Measurements from ENCODE around the gene FAM168B.

- TF ChIP-seq CTCF (IDR thresholded peaks at IDR 0.05 in 4 of 5, conservative IDR thresholded peaks at IDR 0.05 in 1 of 5) (no peak), POLR2A (IDR thresholded peaks at IDR 0.05) (no peak)
These were observed 34.3 kb downstream of the FAM168B start for GRCh38 chr2:131058920-131059319.

Measured in gastrocnemius medialis (tissue), 4 donors.